Osteoblast (primary cell): ENCODE measurements around the gene ATPAF2. TPM values are rescaled to one million over a fixed set of nuclear protein-coding genes. Genes with fewer than 3 reads are reported as not detected.

ENCODE experiments used
- DNase-seq: peaks from one replicate; pipeline ENCODE4 v3.0.0; 2011; ENCODE audit warnings: low spot score, mixed read lengths; ENCODE audit not compliant: insufficient read length; ENCODE audit errors: missing footprints
- H2AFZ ChIP-seq: 2 replicates; pipeline ENCODE4 v1.6.0; 2011; ENCODE audit warnings: mild to moderate bottlenecking, low read length
- H3K27ac ChIP-seq: 2 replicates; pipeline ENCODE4 v1.5.1; 2011; ENCODE audit warnings: mild to moderate bottlenecking, low read depth, low read length, moderate library complexity
- H3K27me3 ChIP-seq: 2 replicates; pipeline ENCODE4 v1.6.0; 2012; ENCODE audit warnings: mild to moderate bottlenecking, control low read depth, inconsistent platforms, low read length, moderate library complexity; ENCODE audit not compliant: insufficient read depth
- H3K36me3 ChIP-seq: 2 replicates; pipeline ENCODE4 v1.5.1; 2011; ENCODE audit warnings: mild to moderate bottlenecking, low read length, control low read depth, moderate library complexity; ENCODE audit not compliant: insufficient read depth
- H3K4me1 ChIP-seq: 2 replicates; pipeline ENCODE4 v1.5.1; 2011; ENCODE audit warnings: mild to moderate bottlenecking, low read length, control low read depth, moderate library complexity; ENCODE audit not compliant: insufficient read depth
- H3K4me2 ChIP-seq: 2 replicates; pipeline ENCODE4 v1.6.0; 2011; ENCODE audit warnings: mild to moderate bottlenecking, low read length; ENCODE audit not compliant: insufficient read depth
- H3K4me3 ChIP-seq: fragments of 200-600 bp; sonication (generic); 3 replicates; pipeline ENCODE4 v1.5.1; 2012; ENCODE audit warnings: mild to moderate bottlenecking, low read length, inconsistent platforms; ENCODE audit not compliant: insufficient read depth
- H3K79me2 ChIP-seq: 2 replicates; pipeline ENCODE4 v1.6.0; 2012; ENCODE audit warnings: mild to moderate bottlenecking, low read length, control low read depth, inconsistent platforms; ENCODE audit not compliant: insufficient read depth
- H3K9me3 ChIP-seq: 2 replicates; pipeline ENCODE4 v1.5.1; 2011; ENCODE audit warnings: low read depth, low read length, control low read depth
- H4K20me1 ChIP-seq: 2 replicates; pipeline ENCODE4 v1.6.0; 2012; ENCODE audit warnings: mild to moderate bottlenecking, low read length, control low read depth; ENCODE audit not compliant: insufficient read depth
- CTCF ChIP-seq: IDR thresholded peaks from 2 replicates; pipeline ENCODE4 v1.5.1; 2011; ENCODE audit warnings: mild to moderate bottlenecking, low read depth, low read length, moderate library complexity; ENCODE audit errors: extremely low read depth
- total RNA-seq: library from RNA; depleted of rRNA; stranded (reverse); fragments of >200 nt; gene quantifications from 2 replicates; pipeline ENCODE4 v1.2.3, GENCODE V29; 2012

Gene ATPAF2
- total RNA-seq, 1 donor: 20.3 TPM

- Histone ChIP-seq H3K36me3 (no peaks in the 10 kb centered on the region), H3K4me1 (no peaks in the 10 kb centered on the region), H3K9me3 (no peaks in the 10 kb centered on the region), H4K20me1 (no peaks in the 10 kb centered on the region), H3K4me3 (no peak overlapping the region), H3K4me2 (no peak overlapping the region), H3K27ac (no peak overlapping the region), H2AFZ (no peak overlapping the region), H3K27me3 (peaks cover 10% of the 10 kb centered on the region), H3K79me2 (no peaks in the 10 kb centered on the region)
- no peak for DNase-seq
- TF ChIP-seq CTCF: no peak
Measured at GRCh38 chr17:18076936-18077335, 38.0 kb upstream of the ATPAF2 start.

GRCh38 chr17:18074566-18075272 is 35.8 kb upstream of the ATPAF2 start:
- Histone ChIP-seq H2AFZ (no peak overlapping the region), H4K20me1 (no peaks in the 10 kb centered on the region), H3K4me3 (no peak overlapping the region), H3K27ac (no peak overlapping the region), H3K36me3 (no peaks in the 10 kb centered on the region), H3K79me2 (no peaks in the 10 kb centered on the region), H3K9me3 (no peaks in the 10 kb centered on the region), H3K4me2 (no peak overlapping the region), H3K27me3 (peaks cover 8% of the 10 kb centered on the region), H3K4me1 (peaks cover 10% of the 10 kb centered on the region)
- no peak for DNase-seq
- TF ChIP-seq CTCF: no peak

GRCh38 chr17:18071751-18072150 is 32.8 kb upstream of the ATPAF2 start:
- no peaks in the 10 kb centered on the region for H4K20me1 ChIP-seq
- H3K27me3 ChIP-seq: no peaks in the 10 kb centered on the region
- H3K9me3 ChIP-seq: no peaks in the 10 kb centered on the region
- peaks cover 10% of the 10 kb centered on the region for H3K4me1 ChIP-seq
- no peak for TF ChIP-seq CTCF
- H3K4me2 ChIP-seq: no peak overlapping the region
- H3K79me2 ChIP-seq: no peaks in the 10 kb centered on the region
- no peak overlapping the region for H3K27ac ChIP-seq
- no peak overlapping the region for H2AFZ ChIP-seq
- DNase-seq: no peak
- no peaks in the 10 kb centered on the region for H3K36me3 ChIP-seq
- no peak overlapping the region for H3K4me3 ChIP-seq

- Histone ChIP-seq H3K27ac (peak overlapping the region; percentile 3), H4K20me1 (no peaks in the 10 kb centered on the region), H3K4me3 (peak overlapping the region; percentile 71), H3K4me1 (peaks cover 15% of the 10 kb centered on the region), H3K79me2 (no peaks in the 10 kb centered on the region), H3K27me3 (no peaks in the 10 kb centered on the region), H3K36me3 (peaks cover under 1% of the 10 kb centered on the region), H3K9me3 (no peaks in the 10 kb centered on the region), H2AFZ (peak overlapping the region; percentile 89), H3K4me2 (peak overlapping the region; percentile 87)
- TF ChIP-seq CTCF: no peak
- peak; percentile 80 for DNase-seq
Measured at GRCh38 chr17:18070861-18071340, 31.9 kb upstream of the ATPAF2 start.
